ENCODE data around the gene AASDH. TPM values are rescaled to one million over a fixed set of nuclear protein-coding genes. Genes with fewer than 3 reads are reported as not detected.

Gene AASDH, protein sequence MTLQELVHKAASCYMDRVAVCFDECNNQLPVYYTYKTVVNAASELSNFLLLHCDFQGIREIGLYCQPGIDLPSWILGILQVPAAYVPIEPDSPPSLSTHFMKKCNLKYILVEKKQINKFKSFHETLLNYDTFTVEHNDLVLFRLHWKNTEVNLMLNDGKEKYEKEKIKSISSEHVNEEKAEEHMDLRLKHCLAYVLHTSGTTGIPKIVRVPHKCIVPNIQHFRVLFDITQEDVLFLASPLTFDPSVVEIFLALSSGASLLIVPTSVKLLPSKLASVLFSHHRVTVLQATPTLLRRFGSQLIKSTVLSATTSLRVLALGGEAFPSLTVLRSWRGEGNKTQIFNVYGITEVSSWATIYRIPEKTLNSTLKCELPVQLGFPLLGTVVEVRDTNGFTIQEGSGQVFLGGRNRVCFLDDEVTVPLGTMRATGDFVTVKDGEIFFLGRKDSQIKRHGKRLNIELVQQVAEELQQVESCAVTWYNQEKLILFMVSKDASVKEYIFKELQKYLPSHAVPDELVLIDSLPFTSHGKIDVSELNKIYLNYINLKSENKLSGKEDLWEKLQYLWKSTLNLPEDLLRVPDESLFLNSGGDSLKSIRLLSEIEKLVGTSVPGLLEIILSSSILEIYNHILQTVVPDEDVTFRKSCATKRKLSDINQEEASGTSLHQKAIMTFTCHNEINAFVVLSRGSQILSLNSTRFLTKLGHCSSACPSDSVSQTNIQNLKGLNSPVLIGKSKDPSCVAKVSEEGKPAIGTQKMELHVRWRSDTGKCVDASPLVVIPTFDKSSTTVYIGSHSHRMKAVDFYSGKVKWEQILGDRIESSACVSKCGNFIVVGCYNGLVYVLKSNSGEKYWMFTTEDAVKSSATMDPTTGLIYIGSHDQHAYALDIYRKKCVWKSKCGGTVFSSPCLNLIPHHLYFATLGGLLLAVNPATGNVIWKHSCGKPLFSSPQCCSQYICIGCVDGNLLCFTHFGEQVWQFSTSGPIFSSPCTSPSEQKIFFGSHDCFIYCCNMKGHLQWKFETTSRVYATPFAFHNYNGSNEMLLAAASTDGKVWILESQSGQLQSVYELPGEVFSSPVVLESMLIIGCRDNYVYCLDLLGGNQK
- total RNA-seq, result 15.4 TPM

GRCh38 chr4:56387023-56388001 is at the start of gene AASDH:
Gene AASDH (minus strand): TSS chr4:56387491. CDS start chr4:56384299, 3,192 bp downstream.
- DNase-seq, result peak; percentile 98

GRCh38 chr4:56435140-56435926 is 48.0 kb upstream of the AASDH start, which contains the start of gene PPAT:
Gene PPAT (minus strand): TSS chr4:56435615. CDS start chr4:56435477, 138 bp downstream.
- DNase-seq, result peak; percentile 99

DNA sequence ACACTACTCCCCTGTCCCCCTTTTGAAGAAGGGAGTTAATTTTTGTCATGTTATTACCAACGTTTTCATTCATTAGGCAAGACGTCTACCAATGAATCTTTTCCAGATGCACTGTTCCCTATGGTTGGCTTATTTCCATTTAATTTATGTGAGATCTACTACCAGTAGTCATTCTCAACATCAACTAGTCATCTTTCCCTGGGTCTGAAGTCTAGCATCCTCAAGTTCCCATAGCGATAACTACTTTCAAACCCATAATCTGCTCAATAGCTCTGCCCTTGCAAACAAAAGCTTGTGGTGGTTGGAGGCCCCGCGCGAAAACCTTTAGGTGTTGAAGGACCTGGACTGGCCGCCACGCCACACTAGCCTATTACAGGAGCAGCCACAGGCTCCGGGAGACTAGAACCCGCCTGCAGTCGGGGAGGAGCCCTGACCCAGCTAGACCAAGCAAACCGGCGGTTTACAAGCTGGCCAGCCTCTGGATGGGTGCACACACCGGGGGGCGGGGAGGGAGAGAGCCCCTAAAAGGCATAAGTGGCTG is 47.4 kb upstream of the AASDH start:
- DNase-seq, result peak; percentile 66

- DNase-seq, result no peak
Observed at GRCh38 chr4:56433280-56433679, 46.0 kb upstream of the AASDH start.

GRCh38 chr4:56430203-56430602 is 42.9 kb upstream of the AASDH start:
- no peak for DNase-seq

DNA sequence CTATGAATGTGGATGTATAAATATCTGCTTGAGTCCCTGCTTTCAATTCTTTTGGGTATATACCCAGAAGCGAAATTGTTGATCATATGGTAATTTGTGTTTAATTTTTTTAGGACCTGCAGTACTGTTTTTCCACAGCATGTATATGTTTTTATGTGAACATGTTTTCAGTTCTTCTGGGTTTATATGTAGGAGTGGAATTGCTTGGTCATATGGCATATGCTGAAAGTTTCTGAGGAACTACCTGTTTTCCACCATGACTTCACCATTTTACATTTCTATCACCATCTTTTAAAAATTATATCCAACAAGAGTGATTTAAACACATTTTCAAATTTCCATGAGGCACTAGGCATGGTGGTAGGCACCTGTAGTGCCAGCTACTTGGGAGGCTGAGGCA is 39.9 kb upstream of the AASDH start:
- DNase-seq, result no peak

DNA sequence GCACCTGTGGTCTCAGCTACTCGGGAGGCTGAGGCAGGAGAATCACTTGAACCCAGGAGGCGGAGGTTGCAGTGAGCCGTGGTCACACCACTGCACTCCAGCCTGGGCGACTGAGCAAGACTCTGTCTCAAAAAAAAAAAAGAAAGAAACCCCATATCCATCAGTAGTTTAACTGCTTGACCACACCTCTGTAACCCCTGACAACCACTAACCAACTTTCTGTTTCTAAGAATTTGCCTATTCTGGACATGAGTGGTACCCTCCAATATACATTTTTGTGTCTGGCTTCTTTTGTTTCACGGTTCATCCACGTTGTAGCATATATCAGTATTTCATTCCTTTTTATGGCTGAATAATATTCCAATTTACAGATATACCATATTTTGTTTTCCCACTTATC is 39.0 kb upstream of the AASDH start:
- DNase-seq, result no peak

DNA sequence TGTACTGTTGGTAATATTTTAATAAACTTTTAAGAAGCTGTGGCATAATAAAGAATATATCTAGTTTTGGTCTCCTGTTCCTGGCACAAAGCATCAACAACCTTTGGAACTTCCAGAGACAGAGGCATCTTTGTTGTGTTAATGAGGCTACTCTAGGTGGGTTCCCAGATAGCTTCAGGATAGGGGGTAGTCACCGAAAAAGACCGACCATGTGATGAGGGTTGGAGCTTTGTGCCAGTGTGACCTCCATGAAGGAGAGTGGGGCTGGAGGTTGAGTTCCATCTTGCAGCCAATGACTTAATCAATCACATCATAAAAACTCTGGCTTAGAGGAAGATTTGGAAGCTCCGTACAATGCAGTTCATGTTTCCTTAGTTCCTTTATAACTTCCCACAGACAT is 38.2 kb upstream of the AASDH start:
- no peak for DNase-seq

- peak; percentile 68 for DNase-seq
Observed at GRCh38 chr4:56424697-56425514, 37.6 kb upstream of the AASDH start.

GRCh38 chr4:56424176-56424575 is 36.9 kb upstream of the AASDH start:
- DNase-seq, result no peak

GRCh38 chr4:56417396-56417795 is 30.1 kb upstream of the AASDH start:
- DNase-seq, result no peak

- DNase-seq, result no peak
Observed at GRCh38 chr4:56416349-56416748, 29.1 kb upstream of the AASDH start.

DNA sequence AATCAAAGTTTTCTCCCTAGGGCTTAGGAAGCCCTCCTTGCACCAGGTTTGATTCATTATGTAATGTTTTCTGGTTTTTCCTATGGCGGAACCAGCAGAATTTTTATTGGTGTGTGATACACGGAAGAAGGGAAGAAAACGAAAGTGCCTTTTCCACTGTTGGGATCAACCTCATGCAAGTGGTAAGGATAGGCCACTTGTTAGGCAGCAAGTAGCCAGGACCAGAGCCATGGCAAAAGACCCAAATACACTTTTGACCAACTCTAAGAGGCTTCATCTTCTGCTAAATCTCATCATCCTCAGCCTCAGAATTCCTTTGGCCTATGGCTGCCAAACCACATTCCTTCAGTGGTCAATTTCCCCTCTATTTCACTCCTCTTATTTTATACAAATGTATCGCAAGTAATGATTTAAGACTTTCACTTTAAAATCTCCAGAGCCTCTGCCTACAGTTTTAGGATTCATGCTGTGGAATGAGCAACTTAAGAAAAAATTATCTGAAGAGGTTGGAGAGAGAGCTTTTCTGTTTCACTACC is 26.9 kb upstream of the AASDH start:
- DNase-seq, result no peak

GRCh38 chr4:56410247-56411062 is 23.2 kb upstream of the AASDH start:
- DNase-seq, result peak; percentile 98

GRCh38 chr4:56409511-56410090 is 22.3 kb upstream of the AASDH start:
- DNase-seq, result no peak

GRCh38 chr4:56408978-56409377 is 21.7 kb upstream of the AASDH start:
- DNase-seq, result no peak

- no peak for DNase-seq
Observed at GRCh38 chr4:56406151-56406550, 18.9 kb upstream of the AASDH start.

DNA sequence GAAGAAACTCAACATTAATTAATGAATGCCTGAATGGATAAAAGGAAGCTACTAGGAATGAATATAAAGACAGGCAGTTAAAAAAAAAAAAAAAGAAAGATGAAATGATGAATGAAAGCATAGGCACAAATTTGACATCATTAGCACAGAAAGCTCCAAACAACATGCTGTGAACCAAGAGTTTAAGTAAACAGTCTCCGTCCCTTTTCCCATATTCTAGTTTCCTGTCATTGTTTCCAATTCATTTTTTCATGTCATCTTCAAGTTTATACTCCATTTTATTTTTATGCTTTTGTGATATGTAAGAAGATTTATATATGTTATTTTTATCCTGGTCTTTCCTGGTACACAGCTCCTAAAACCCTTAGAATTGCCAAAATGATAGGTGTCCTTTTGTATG is 17.7 kb upstream of the AASDH start:
- no peak for DNase-seq

Measured in tongue (tissue), 2 donors.